ENCODE data around the gene PLD1.

DNA sequence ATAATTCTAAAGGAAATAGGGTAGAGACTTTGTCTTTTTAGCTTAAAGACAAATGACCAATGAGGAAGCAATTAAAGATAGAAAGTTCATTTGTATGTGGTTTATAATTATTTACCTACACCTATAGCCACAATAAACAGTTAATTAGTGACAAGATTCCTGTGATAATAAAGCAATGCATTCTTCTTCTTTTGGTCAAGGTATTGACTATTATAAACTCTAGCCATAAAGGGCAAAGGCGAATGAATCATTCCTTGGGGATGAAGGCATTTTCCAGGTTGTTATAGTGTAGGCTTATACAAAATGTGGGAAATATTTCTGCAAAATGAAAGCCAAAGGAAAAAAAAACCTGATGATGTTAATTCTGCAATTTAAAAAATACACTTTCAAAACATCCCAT lies 115.4 kb downstream of the PLD1 start:
- TF ChIP-seq CHD2 (IDR thresholded peaks at IDR 0.05; ENCODE audit: low read length) (no peak), POLR2A (IDR thresholded peaks at IDR 0.05; ENCODE audit: control extremely low read depth in 1 of 2, low read depth in 2 of 2, low read length in 2 of 2) (no peak), RFX5 (IDR thresholded peaks at IDR 0.05; ENCODE audit: borderline replicate concordance, low read depth, low read length) (no peak)
- TF ChIP-seq, protein P1, sequence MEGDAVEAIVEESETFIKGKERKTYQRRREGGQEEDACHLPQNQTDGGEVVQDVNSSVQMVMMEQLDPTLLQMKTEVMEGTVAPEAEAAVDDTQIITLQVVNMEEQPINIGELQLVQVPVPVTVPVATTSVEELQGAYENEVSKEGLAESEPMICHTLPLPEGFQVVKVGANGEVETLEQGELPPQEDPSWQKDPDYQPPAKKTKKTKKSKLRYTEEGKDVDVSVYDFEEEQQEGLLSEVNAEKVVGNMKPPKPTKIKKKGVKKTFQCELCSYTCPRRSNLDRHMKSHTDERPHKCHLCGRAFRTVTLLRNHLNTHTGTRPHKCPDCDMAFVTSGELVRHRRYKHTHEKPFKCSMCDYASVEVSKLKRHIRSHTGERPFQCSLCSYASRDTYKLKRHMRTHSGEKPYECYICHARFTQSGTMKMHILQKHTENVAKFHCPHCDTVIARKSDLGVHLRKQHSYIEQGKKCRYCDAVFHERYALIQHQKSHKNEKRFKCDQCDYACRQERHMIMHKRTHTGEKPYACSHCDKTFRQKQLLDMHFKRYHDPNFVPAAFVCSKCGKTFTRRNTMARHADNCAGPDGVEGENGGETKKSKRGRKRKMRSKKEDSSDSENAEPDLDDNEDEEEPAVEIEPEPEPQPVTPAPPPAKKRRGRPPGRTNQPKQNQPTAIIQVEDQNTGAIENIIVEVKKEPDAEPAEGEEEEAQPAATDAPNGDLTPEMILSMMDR (IDR thresholded peaks at IDR 0.05; ENCODE audit: control extremely low read depth in 1 of 3, insufficient read depth in 1 of 3, low read depth in 1 of 3, low read length in 3 of 3) = no peak

Measured in H1 (cell line).